ENCODE measurements around the gene ABCC1.
"Not testable (repeated sequence)": the region's sequence is repeated elsewhere in the genome, so short reads cannot be mapped to it uniquely, and the experiment has no call there.

ABCC1 gene

GRCh38 chr16:16083421-16084156 is 134.2 kb downstream of the ABCC1 start:
- DNase-seq (ENCODE audit: low read depth) = no peak

DNA sequence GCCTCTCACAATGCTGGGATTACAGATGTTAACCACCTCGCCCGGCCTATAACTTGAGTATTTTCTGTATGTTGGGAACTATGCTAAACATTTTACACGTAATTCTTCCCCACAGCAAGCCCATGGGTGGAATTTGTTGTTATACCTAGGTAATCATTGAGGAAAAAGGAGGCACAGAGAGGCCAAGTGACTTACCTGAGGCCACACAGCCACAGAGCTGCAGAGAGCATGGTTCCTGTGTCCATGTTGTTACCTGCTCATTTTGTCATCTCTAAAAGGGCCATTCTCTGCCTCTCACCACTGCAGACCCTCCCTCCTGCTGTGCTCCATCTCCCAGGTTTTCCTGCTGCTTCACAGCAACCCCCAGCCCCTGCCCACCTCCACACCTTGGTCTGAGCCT is 135.5 kb downstream of the ABCC1 start:
- DNase-seq (ENCODE audit: low read depth) = no peak

DNA sequence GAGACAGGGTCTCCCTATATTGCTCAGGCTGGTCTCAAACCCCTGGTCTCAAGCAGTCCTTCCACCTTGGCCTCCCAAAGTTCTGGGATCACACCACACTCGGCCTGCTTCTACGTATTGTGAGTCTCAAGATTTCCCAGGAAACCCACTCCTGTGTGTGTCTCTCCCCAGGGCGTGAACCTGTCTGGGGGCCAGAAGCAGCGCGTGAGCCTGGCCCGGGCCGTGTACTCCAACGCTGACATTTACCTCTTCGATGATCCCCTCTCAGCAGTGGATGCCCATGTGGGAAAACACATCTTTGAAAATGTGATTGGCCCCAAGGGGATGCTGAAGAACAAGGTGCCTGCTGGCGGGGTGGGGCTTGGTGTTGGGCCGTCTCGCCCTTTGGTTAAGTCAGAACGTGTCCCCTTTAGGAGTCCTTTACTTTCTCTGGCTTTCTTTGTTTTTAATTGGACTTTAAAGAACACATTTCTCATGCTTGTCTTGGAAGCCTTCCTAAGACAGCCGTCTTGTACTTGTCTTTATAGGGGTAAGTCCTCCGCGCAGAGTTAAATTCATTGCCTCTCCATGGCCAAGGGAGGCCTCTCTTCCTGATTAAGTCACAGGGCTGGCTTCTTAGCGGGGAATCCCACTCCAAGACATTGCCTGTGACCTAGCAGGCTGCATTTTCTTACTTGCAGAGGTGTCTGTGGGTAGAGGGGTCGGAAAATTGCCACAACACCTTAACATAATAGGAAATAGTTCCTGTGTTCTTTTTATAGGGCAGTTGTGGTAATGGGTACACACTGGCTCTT is 137.4 kb downstream of the ABCC1 start:
- DNase-seq (ENCODE audit: low read depth) = no peak

GRCh38 chr16:16090238-16090637 is 140.8 kb downstream of the ABCC1 start:
- no peak for DNase-seq (ENCODE audit: low read depth)

GRCh38 chr16:16092925-16093627 is 143.7 kb downstream of the ABCC1 start:
- no peak for DNase-seq (ENCODE audit: low read depth)

GRCh38 chr16:16093628-16094332 is 144.4 kb downstream of the ABCC1 start:
- no peak for DNase-seq (ENCODE audit: low read depth)

DNA sequence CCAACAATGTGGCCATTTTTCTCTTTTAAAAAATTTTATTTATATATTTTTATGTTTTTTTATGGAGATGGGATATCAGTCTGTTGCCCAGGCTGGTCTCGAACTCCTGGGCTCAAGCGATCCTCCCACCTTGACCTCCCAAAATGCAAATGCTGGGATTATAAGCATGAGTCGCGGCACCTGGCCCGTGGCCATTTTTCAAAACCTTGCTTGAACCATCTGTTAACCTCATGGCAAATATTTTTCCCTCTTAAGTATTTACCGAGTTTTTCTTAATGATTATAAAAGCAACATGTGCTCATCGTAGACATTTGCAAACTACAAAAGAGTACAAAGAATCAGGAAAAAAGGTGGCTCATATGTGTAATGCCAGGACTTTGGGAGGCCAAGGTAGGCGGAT is 146.2 kb downstream of the ABCC1 start:
- no peak for DNase-seq (ENCODE audit: low read depth)

GRCh38 chr16:16096121-16096857 is 146.9 kb downstream of the ABCC1 start:
- DNase-seq (ENCODE audit: low read depth) = no peak

- DNase-seq (ENCODE audit: low read depth) = no peak
Observed at GRCh38 chr16:16096858-16097213, 147.4 kb downstream of the ABCC1 start.

- no peak for DNase-seq (ENCODE audit: low read depth)
Observed at GRCh38 chr16:16099320-16099719, 149.9 kb downstream of the ABCC1 start.

DNA sequence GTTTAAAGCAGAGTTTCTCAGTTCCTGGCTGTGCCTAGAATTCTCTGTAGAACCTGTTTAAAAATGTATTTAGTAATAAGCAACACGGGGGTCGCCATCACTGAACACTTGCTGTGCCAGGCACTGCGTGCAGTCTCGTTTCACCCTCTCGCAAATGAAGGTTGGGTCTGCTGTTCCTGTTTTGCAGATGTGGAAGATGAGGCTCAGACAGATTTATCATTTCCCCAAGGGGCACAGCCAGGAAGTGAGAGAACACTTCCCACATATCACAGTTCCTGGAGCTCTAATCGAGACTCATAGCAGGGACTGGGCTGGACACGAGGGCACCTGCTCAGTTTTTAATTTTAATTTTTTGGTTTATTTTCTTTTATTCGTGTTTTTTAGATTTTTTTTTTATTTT is 151.2 kb downstream of the ABCC1 start:
- no peak for DNase-seq (ENCODE audit: low read depth)

DNA sequence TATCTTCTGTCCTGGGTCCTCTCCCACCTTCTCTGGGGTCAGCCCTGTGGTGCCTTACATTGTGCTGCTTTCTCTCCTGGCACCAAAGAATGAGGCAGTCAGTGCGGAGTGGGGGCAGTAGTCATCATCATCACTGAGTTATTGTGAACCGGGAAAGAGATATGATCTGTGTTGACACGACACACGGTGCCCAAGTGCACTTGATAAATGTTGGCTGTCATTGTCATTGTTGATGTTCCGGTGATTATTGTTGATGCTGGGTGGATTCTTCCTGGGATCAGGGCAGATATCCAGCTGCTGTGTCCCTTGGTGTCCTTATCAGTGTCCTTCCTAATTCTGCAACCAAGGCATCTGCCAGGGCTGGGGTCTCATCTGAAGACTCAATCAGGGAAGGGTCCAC is 152.2 kb downstream of the ABCC1 start:
- no peak for DNase-seq (ENCODE audit: low read depth)

DNA sequence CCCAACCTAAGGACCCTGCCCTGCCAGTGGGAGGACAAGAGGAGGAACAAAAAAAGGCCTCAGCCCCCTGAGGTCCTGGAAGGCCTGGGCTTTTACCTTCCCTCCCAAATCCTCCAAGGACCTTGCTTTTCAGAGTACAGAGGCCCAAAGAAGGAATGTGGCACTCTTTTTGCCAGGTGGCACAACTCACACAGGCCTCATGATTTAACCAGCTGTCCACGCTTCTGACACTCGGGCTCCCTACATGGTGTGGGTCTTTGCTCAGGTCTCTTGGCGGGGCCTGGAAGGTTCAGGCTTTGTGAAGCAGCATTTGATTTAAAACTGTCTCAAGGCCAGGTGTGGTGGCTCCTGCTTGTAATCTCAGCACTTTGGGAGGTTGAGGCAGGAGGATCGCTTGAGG is 153.3 kb downstream of the ABCC1 start:
- DNase-seq (ENCODE audit: low read depth) = no peak

GRCh38 chr16:16104132-16104803 is 154.9 kb downstream of the ABCC1 start:
- DNase-seq (ENCODE audit: low read depth) = not testable (repeated sequence)

DNA sequence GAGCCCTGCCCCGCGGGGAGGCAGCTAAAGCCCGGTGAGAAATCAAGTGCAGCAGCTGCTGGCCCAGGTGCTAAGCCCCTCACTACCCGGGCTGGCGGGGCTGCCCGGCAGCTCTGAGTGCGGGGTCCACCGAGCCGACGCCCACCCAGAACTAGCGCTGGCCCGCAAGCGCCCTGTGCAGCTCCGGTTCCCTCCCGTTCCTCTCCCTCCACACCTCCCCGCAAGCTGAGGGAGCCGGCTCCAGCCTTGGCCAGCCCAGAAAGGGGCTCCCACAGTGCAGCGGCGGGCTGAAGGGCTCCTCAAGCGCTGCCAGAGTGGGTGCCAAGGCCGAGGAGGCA is 155.4 kb downstream of the ABCC1 start:
- DNase-seq (ENCODE audit: low read depth) = not testable (repeated sequence)

DNA sequence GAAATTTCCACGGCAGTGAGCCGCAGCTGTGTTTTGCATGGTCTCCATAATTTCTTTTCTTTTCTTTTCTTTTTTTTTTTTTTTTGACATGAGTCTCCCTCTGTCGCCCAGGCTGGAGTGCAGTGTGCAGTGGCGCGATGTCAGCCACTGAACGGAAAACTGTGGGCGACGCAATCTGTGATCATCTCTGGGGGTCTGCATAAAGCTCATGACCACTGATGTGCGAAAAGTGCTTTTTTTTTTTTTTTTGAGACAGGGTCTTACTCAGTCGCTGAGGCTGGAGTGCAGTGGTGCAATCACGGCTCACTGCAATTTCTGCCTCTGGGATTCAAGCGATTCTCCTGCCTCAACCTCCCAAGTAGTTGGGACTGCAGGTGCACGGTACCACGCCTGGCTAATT is 156.2 kb downstream of the ABCC1 start:
- DNase-seq (ENCODE audit: low read depth) = no peak

GRCh38 chr16:16106466-16106865 is 157.1 kb downstream of the ABCC1 start:
- no peak for DNase-seq (ENCODE audit: low read depth)

DNA sequence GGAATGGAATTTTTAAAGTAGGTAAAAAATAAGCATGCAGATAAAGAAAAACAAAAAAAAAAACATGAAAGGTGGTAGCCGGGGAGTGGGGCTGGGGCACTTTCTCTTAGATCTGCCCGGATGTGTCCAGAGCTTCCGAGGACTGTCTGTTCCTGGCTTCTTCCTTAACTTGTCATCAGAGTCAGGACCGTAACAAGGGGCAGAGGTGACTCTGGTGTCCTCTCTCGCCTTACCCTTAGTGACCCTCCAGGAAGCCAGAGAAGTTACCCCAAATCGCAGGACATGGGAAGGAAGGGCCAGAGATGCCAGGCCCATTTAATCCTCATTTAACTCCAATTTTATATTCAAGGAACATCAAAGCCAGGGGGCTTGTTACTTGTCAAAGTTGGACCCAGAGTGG is 158.4 kb downstream of the ABCC1 start:
- DNase-seq (ENCODE audit: low read depth) = no peak

DNA sequence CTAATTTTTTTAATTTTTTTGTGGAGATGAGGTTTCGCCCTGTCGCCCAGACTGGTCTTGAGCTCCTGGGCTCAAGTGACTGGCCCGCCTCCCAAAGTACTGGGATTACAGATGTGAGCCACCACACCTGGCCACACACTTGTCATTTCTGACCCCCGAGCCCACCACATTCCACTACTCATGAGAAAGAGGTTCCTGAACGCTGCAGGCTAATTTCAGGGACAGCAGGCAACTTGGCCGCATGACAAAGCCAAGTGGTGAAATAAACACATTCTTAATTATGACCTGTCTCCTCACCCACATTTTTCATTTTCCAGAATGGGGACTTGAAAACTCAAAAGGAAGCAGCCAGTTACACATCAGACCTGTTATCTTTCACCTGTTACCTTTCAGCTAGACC is 159.3 kb downstream of the ABCC1 start:
- no peak for DNase-seq (ENCODE audit: low read depth)

DNA sequence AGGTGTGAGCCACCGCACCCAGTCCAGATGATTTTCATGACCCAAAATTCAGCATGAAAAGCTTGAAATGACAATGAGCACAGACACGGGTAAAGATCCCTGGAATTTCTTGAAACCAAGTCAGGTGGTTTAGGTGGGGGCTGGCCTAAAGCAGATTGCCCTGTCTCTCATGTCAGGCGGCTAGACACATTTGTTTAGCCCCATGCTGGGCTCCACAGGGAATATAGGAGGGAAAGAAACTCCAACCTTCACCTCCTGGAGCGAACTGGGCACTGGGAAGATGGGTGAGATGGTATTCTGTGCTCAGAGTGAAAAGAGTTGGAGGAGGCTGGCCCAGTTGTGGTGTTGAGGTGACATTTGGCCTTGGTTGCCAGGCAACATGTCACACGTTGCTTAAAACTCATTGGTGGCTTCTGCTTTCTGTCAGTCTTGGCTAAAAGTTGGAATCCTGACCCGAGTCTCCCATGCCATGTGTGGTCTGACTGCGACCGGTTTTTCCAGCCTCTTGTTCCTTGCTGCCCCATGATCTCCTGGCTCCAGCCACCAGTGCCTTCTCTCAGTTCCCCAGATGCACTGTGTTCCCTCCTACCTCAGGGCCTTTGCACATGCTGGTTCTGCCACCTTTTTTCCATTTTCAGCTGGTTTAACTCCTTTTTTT is 160.2 kb downstream of the ABCC1 start:
- no peak for DNase-seq (ENCODE audit: low read depth)

GRCh38 chr16:16110111-16110490 is 160.7 kb downstream of the ABCC1 start:
- no peak for DNase-seq (ENCODE audit: low read depth)
